K562 (cell line): ENCODE data around the gene GZF1. TPM values are rescaled to one million over a fixed set of nuclear protein-coding genes. Genes with fewer than 3 reads are reported as not detected.

Source experiments
- CHD1 ChIP-seq: fragments of 200-600 bp; sonication (generic); IDR thresholded peaks from one replicate; pipeline ENCODE4 v1.6.1; 2012; ENCODE audit warnings: mild to moderate bottlenecking, moderate library complexity, low read length, inconsistent platforms
- FOXK2 ChIP-seq, 2 experiments: fragments of 450-650 bp; IDR thresholded peaks in 1 of 2; conservative IDR thresholded peaks in 1 of 2; 2 replicates each; pipeline ENCODE4 v1.6.1; 2016; ENCODE audit warnings: low read depth in 2 of 2, mild to moderate bottlenecking in 1 of 2
- RBFOX2 ChIP-seq: fragments of 200-400 bp; formaldehyde crosslinking; IDR thresholded peaks from 2 replicates; pipeline ENCODE4 v1.6.1; 2017; ENCODE audit warnings: low read depth, mild to moderate bottlenecking, low read length, moderate library complexity
- RBM14 ChIP-seq: fragments of 200-400 bp; formaldehyde crosslinking; IDR thresholded peaks from 2 replicates; pipeline ENCODE4 v1.6.1; 2018; ENCODE audit warnings: low read depth, mild to moderate bottlenecking, low read length, moderate library complexity, borderline replicate concordance; ENCODE audit not compliant: insufficient read depth
- YBX1 ChIP-seq: fragments of 450-650 bp; IDR thresholded peaks from 2 replicates; pipeline ENCODE4 v1.7.1; 2016; ENCODE audit warnings: mild to moderate bottlenecking
- ZBTB7A ChIP-seq: IDR thresholded peaks from 2 replicates; pipeline ENCODE4 v1.6.1; 2011; ENCODE audit warnings: low read depth, mild to moderate bottlenecking, low read length, moderate library complexity, borderline replicate concordance; ENCODE audit not compliant: control insufficient read depth
- ZNF12 ChIP-seq: sonication (generic); formaldehyde crosslinking; IDR thresholded peaks from 2 replicates; pipeline ENCODE4 v1.4.0; 2020; ENCODE audit warnings: mild to moderate bottlenecking, missing genetic modification reagents
- polyA plus RNA-seq, 8 experiments: library from polyadenylated mRNA; depleted of rRNA in 4 of 8; stranded (reverse) in 5 of 8; unstranded in 3 of 8; fragments of >200 nt; fragmentation: Nextera tagmentation in 2 of 8; fragmentation: Illumina TruSeq in 1 of 8; extraction: Ambion mirVana in 2 of 8; extraction: Trizol in 1 of 8; gene quantifications; 2 replicates each; pipeline versions ENCODE4 v1.2.1 to v1.2.3, GENCODE V29; 2011 to 2014; ENCODE audit warnings: inconsistent platforms in 1 of 8, missing spikeins in 1 of 8
- total RNA-seq, 7 experiments: library from RNA; depleted of rRNA in 6 of 7; stranded (reverse); fragments of >200 nt in 6 of 7; fragmentation: Illumina TruSeq in 2 of 7; extraction: Trizol in 2 of 7; gene quantifications; 2 replicates each; pipeline versions ENCODE4 v1.2.1 to v1.2.3, GENCODE V29; 2011 to 2021; ENCODE audit warnings: low replicate concordance in 1 of 7
- TF ChIP-seq, protein P1 (sequence below): conservative IDR thresholded peaks from 2 replicates; pipeline ENCODE4 v1.6.1; 2011; ENCODE audit warnings: low read depth, mild to moderate bottlenecking, low read length; ENCODE audit not compliant: control insufficient read depth
- TF ChIP-seq, protein P2 (sequence below): fragments of 450-650 bp; IDR thresholded peaks from 2 replicates; pipeline ENCODE4 v1.6.1; 2018; ENCODE audit warnings: mild to moderate bottlenecking, low read depth; ENCODE audit not compliant: partially characterized antibody

The GZF1 gene
- total and polyA plus RNA-seq, 9 of the 15 experiments (the other 6 are each of a cell fraction or from before 2014, with no cell fraction given): 1.2 to 15.7 (median 7.4) TPM

- TF ChIP-seq, protein P1, sequence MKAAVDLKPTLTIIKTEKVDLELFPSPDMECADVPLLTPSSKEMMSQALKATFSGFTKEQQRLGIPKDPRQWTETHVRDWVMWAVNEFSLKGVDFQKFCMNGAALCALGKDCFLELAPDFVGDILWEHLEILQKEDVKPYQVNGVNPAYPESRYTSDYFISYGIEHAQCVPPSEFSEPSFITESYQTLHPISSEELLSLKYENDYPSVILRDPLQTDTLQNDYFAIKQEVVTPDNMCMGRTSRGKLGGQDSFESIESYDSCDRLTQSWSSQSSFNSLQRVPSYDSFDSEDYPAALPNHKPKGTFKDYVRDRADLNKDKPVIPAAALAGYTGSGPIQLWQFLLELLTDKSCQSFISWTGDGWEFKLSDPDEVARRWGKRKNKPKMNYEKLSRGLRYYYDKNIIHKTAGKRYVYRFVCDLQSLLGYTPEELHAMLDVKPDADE: 0 out of 2 replicates have a peak, but pooled peaks have one; percentile 16
- TF ChIP-seq, protein P2, sequence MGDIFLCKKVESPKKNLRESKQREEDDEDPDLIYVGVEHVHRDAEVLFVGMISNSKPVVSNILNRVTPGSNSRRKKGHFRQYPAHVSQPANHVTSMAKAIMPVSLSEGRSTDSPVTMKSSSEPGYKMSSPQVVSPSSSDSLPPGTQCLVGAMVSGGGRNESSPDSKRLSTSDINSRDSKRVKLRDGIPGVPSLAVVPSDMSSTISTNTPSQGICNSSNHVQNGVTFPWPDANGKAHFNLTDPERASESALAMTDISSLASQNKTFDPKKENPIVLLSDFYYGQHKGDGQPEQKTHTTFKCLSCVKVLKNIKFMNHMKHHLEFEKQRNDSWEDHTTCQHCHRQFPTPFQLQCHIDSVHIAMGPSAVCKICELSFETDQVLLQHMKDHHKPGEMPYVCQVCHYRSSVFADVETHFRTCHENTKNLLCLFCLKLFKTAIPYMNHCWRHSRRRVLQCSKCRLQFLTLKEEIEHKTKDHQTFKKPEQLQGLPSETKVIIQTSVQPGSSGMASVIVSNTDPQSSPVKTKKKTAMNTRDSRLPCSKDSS: no peak
- TF ChIP-seq RBFOX2: peak; percentile 63
- TF ChIP-seq YBX1: no peak
- TF ChIP-seq RBM14: no peak
- 0 out of 2 replicates have a peak, but pooled peaks have one; percentile 4 for TF ChIP-seq ZBTB7A
- peak in 1 of 2 experiments; percentile 19; a peak in 1 of 4 replicates for TF ChIP-seq FOXK2 (conservative IDR thresholded peaks at IDR 0.05 in 1 of 2, IDR thresholded peaks at IDR 0.05 in 1 of 2; ENCODE audit: low read depth in 2 of 2)
- 0 out of 2 replicates have a peak, but pooled peaks have one; percentile 14 for TF ChIP-seq ZNF12 (CRISPR knock-in tag)
- TF ChIP-seq CHD1: peak; percentile 50
Measured at GRCh38 chr20:23350904-23351838, 10.8 kb upstream of the GZF1 start (continued).
